Measurements from ENCODE around the gene ARVCF. TPM values are rescaled to one million over a fixed set of nuclear protein-coding genes. Genes with fewer than 3 reads are reported as not detected.
"Not testable (repeated sequence)": the region's sequence is repeated elsewhere in the genome, so short reads cannot be mapped to it uniquely, and the experiment has no call there.

Gene ARVCF
- total RNA-seq, 4 donors from 2014 or later: 34.5 to 123 (median 111) TPM

GRCh38 chr22:19930551-19931486, 85.8 kb downstream of the ARVCF start:
- Histone ChIP-seq H3K4me3 (replicated peaks in 1 of 3) (no peak overlapping the region), H3K9me3 (no peaks in the 10 kb centered on the region), H3K4me1 (no peaks in the 10 kb centered on the region), H3K27ac (no peak overlapping the region), H3K27me3 (no peaks in the 10 kb centered on the region), H3K36me3 (no peaks in the 10 kb centered on the region)
- no peak for DNase-seq
- TF ChIP-seq POLR2A (IDR thresholded peaks at IDR 0.05) (no peak), CTCF (IDR thresholded peaks at IDR 0.05) (no peak)
- 92% methylated on average over 19 to 21 of the region's 21 CpGs for WGBS, 2 donors
- intact Hi-C loops (cut with DNase I): no loop called here

- H3K4me3 ChIP-seq (replicated peaks in 1 of 3): no peak overlapping the region
- 92 to 95% methylated on average over 19 to 21 of the region's 21 CpGs for WGBS, 2 donors
- TF ChIP-seq CTCF (IDR thresholded peaks at IDR 0.05): no peak
- no peak for TF ChIP-seq POLR2A (IDR thresholded peaks at IDR 0.05)
- intact Hi-C loops (cut with DNase I): no loop called here
- H3K36me3 ChIP-seq: no peaks in the 10 kb centered on the region
- no peak for DNase-seq
- H3K9me3 ChIP-seq: no peaks in the 10 kb centered on the region
- no peaks in the 10 kb centered on the region for H3K27me3 ChIP-seq
- no peaks in the 10 kb centered on the region for H3K4me1 ChIP-seq
- no peak overlapping the region for H3K27ac ChIP-seq
These were observed 86.8 kb downstream of the ARVCF start for GRCh38 chr22:19929586-19930550.

GRCh38 chr22:19928207-19928606, 88.4 kb downstream of the ARVCF start:
- TF ChIP-seq CTCF (IDR thresholded peaks at IDR 0.05) (no peak), POLR2A (IDR thresholded peaks at IDR 0.05) (no peak)
- DNase-seq: no peak
- H3K27me3 ChIP-seq: no peaks in the 10 kb centered on the region
- WGBS, 2 donors: 91% methylated on average over 11 of the region's 11 CpGs
- H3K27ac ChIP-seq: no peak overlapping the region
- H3K36me3 ChIP-seq: no peaks in the 10 kb centered on the region
- intact Hi-C loops (cut with DNase I): no loop called here
- H3K4me3 ChIP-seq (replicated peaks in 1 of 3): no peak overlapping the region
- H3K9me3 ChIP-seq: no peaks in the 10 kb centered on the region
- no peaks in the 10 kb centered on the region for H3K4me1 ChIP-seq

GRCh38 chr22:19927696-19928095, 88.9 kb downstream of the ARVCF start:
- no peak for DNase-seq
- Histone ChIP-seq H3K4me3 (replicated peaks in 1 of 3) (no peak overlapping the region), H3K4me1 (no peaks in the 10 kb centered on the region), H3K27ac (no peak overlapping the region), H3K27me3 (no peaks in the 10 kb centered on the region), H3K36me3 (no peaks in the 10 kb centered on the region), H3K9me3 (no peaks in the 10 kb centered on the region)
- no peak for TF ChIP-seq POLR2A (IDR thresholded peaks at IDR 0.05)
- TF ChIP-seq CTCF (IDR thresholded peaks at IDR 0.05): no peak
- 87 to 91% methylated on average over 7 of the region's 7 CpGs for WGBS, 2 donors
- intact Hi-C loops (cut with DNase I): no loop called here

GRCh38 chr22:19926028-19926427, 90.6 kb downstream of the ARVCF start:
- H3K9me3 ChIP-seq; H3K27ac ChIP-seq; H3K4me1 ChIP-seq; DNase-seq; intact Hi-C loops (cut with DNase I); H3K4me3 ChIP-seq (replicated peaks in 1 of 3); H3K27me3 ChIP-seq; H3K36me3 ChIP-seq: not testable (repeated sequence)
- 87% methylated on average over 11 of the region's 11 CpGs for WGBS, 2 donors
